Fibroblast of lung (primary cell): ENCODE measurements around the gene TICAM2. TPM values are rescaled to one million over a fixed set of nuclear protein-coding genes. Genes with fewer than 3 reads are reported as not detected.

ENCODE experiments used
- DNase-seq, 2 donors: peaks; one replicate each; pipeline versions ENCODE4 v3.0.0 to v3.0.0-alpha.2; 2010; ENCODE audit warnings: low read depth in 2 of 2
- H2AFZ ChIP-seq: 2 replicates; pipeline ENCODE4 v1.5.1; 2012; ENCODE audit warnings: low read length, control low read depth, inconsistent platforms
- H3K27ac ChIP-seq: 2 replicates; pipeline ENCODE4 v1.5.1; 2011; ENCODE audit warnings: low read length, control low read depth; ENCODE audit not compliant: insufficient read depth
- H3K27me3 ChIP-seq: 2 replicates; pipeline ENCODE4 v1.5.1; 2011; ENCODE audit warnings: mild to moderate bottlenecking, low read length; ENCODE audit not compliant: control insufficient read depth, insufficient read depth
- H3K36me3 ChIP-seq: 2 replicates; pipeline ENCODE4 v1.5.1; 2011; ENCODE audit warnings: low read length; ENCODE audit not compliant: control insufficient read depth, insufficient read depth
- H3K4me1 ChIP-seq: 2 replicates; pipeline ENCODE4 v1.5.1; 2011; ENCODE audit warnings: low read length; ENCODE audit not compliant: control insufficient read depth, insufficient read depth; ENCODE audit errors: extremely low read depth
- H3K4me2 ChIP-seq: 2 replicates; pipeline ENCODE4 v1.5.1; 2011; ENCODE audit warnings: low read length, control low read depth; ENCODE audit not compliant: insufficient read depth; ENCODE audit errors: extremely low read depth
- H3K4me3 ChIP-seq, 4 experiments: fragments of 200-600 bp in 1 of 4; sonication (generic) in 1 of 4; replicated peaks in 1 of 4; 2 replicates each; pipeline ENCODE4 v1.5.1; 2011 to 2016; ENCODE audit warnings: low read length in 4 of 4, low read depth in 3 of 4, mild to moderate bottlenecking in 3 of 4, control low read depth in 2 of 4, inconsistent platforms in 1 of 4, mixed read lengths in 1 of 4; ENCODE audit not compliant: insufficient read depth in 1 of 4; ENCODE audit errors: control extremely low read depth in 1 of 4
- H3K79me2 ChIP-seq: 2 replicates; pipeline ENCODE4 v1.5.1; 2012; ENCODE audit warnings: mild to moderate bottlenecking, low read length, inconsistent platforms; ENCODE audit not compliant: control insufficient read depth, insufficient read depth
- H3K9ac ChIP-seq: 2 replicates; pipeline ENCODE4 v1.5.1; 2011; ENCODE audit warnings: mild to moderate bottlenecking, low read length, control low read depth; ENCODE audit not compliant: insufficient read depth
- H3K9me3 ChIP-seq: 2 replicates; pipeline ENCODE4 v1.5.1; 2012; ENCODE audit warnings: low read depth, low read length; ENCODE audit not compliant: control insufficient read depth, insufficient read depth
- H4K20me1 ChIP-seq: 2 replicates; pipeline ENCODE4 v1.5.1; 2011; ENCODE audit warnings: low read length; ENCODE audit not compliant: control insufficient read depth, insufficient read depth; ENCODE audit errors: extremely low read depth
- EZH2 ChIP-seq: IDR thresholded peaks from 2 replicates; pipeline ENCODE4 v1.5.1; 2012; ENCODE audit warnings: low read length, control low read depth, mild to moderate bottlenecking; ENCODE audit errors: missing control alignments
- polyA plus RNA-seq, 2 donors: library from polyadenylated mRNA; depleted of rRNA in 1 of 2; stranded (reverse) in 1 of 2; unstranded in 1 of 2; fragments of >200 nt; gene quantifications; 2 replicates each; pipeline ENCODE4 v1.2.1, GENCODE V29; 2011 to 2012; ENCODE audit warnings: missing spikeins in 1 of 2
- total RNA-seq: library from RNA; depleted of rRNA; stranded (reverse); fragments of >200 nt; gene quantifications from 2 replicates; pipeline ENCODE4 v1.2.1, GENCODE V29; 2014
- TF ChIP-seq, protein P1 (sequence below), 2 donors: IDR thresholded peaks in 1 of 2; conservative IDR thresholded peaks in 1 of 2; 1 replicate in 1 of 2; 2 replicates in 1 of 2; pipeline ENCODE4 v1.5.1; 2011 to 2012; ENCODE audit warnings: low read length in 2 of 2, control low read depth in 1 of 2, inconsistent platforms in 1 of 2, low read depth in 1 of 2, mild to moderate bottlenecking in 1 of 2

TICAM2 gene
- total and polyA plus RNA-seq, 2 donors (not counting 1 experiment from before 2014, with no cell fraction given) = 8.8 to 10.3 TPM

DNA sequence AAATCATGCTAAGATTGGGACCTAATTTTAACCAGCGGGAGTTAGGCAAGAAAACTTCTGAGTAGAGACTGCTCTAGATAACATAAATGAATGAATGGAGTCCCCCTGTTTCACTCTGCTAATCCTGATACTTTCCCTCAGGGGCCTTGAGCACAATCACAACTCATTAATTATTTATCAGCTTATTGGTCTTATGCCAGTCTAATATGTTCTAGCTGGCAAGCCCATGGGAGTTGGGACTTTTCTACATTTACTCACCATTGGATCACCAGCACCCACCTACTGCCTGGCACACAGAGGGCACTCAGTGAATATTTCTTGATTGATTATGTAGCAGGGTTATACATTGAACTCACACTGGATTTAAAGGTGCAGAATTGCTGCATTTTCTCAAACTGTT, 37.1 kb upstream of the TICAM2 start:
- DNase-seq = no peak
- no peak overlapping the region for H3K9ac ChIP-seq
- no peaks in the 10 kb centered on the region for H3K36me3 ChIP-seq
- peaks cover 3% of the 10 kb centered on the region for H3K27me3 ChIP-seq
- H3K4me3 ChIP-seq = no peak overlapping the region
- H3K27ac ChIP-seq = no peak overlapping the region
- H2AFZ ChIP-seq = no peak overlapping the region
- H3K4me1 ChIP-seq = no peaks in the 10 kb centered on the region
- H3K9me3 ChIP-seq = no peaks in the 10 kb centered on the region
- no peaks in the 10 kb centered on the region for H3K79me2 ChIP-seq
- H4K20me1 ChIP-seq = no peaks in the 10 kb centered on the region
- TF ChIP-seq, protein P1, sequence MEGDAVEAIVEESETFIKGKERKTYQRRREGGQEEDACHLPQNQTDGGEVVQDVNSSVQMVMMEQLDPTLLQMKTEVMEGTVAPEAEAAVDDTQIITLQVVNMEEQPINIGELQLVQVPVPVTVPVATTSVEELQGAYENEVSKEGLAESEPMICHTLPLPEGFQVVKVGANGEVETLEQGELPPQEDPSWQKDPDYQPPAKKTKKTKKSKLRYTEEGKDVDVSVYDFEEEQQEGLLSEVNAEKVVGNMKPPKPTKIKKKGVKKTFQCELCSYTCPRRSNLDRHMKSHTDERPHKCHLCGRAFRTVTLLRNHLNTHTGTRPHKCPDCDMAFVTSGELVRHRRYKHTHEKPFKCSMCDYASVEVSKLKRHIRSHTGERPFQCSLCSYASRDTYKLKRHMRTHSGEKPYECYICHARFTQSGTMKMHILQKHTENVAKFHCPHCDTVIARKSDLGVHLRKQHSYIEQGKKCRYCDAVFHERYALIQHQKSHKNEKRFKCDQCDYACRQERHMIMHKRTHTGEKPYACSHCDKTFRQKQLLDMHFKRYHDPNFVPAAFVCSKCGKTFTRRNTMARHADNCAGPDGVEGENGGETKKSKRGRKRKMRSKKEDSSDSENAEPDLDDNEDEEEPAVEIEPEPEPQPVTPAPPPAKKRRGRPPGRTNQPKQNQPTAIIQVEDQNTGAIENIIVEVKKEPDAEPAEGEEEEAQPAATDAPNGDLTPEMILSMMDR (conservative IDR thresholded peaks at IDR 0.05 in 1 of 2, IDR thresholded peaks at IDR 0.05 in 1 of 2; ENCODE audit: low read depth in 1 of 2, low read length in 2 of 2) = no peak
- no peak for TF ChIP-seq EZH2
- H3K4me2 ChIP-seq = no peak overlapping the region

DNA sequence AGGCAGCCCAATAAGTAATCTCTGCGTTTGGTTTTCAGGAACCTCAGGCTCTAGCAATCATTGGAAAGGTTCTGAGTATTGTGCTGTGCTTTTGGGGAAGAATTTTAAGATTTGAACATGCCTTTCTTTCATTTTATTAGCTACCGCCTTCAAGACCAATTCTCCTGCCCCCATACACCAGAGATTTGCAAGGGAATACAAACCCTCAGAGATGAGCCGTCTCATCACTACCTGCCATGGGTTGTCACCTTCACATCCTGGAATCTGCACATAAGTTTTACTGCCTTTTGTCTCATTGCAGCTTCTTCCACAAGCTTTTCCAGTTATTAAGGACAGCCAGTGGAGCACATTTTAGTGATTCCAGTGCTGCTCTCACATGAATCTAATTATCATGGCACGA, 35.2 kb upstream of the TICAM2 start:
- no peaks in the 10 kb centered on the region for H3K79me2 ChIP-seq
- H3K9me3 ChIP-seq = no peaks in the 10 kb centered on the region
- H3K4me2 ChIP-seq = no peak overlapping the region
- no peaks in the 10 kb centered on the region for H4K20me1 ChIP-seq
- H3K4me3 ChIP-seq = no peak overlapping the region
- H3K27me3 ChIP-seq = peaks cover 3% of the 10 kb centered on the region
- TF ChIP-seq, protein P1 (conservative IDR thresholded peaks at IDR 0.05 in 1 of 2, IDR thresholded peaks at IDR 0.05 in 1 of 2; ENCODE audit: low read depth in 1 of 2, low read length in 2 of 2) = no peak
- no peak overlapping the region for H3K27ac ChIP-seq
- H3K36me3 ChIP-seq = no peaks in the 10 kb centered on the region
- no peak overlapping the region for H2AFZ ChIP-seq
- no peak overlapping the region for H3K9ac ChIP-seq
- H3K4me1 ChIP-seq = no peaks in the 10 kb centered on the region
- DNase-seq = no peak

DNA sequence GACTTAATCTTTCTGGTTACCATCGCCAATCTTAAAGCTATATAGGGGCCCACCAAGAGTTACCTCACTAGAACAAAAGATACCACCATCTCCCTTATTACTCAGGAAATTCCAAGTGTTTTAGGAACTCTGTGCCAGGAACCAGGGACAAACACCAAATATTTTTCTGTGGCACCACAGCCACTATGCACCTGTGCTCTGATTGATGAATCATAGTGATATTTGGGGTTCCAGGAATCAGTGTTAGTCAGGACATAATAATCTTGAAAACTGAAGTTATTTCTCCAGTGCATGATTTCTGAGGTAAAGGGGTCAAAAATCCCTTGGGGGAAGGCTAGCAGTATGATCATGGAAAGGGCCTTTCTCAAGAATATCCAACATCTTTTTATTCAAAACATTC, 33.7 kb upstream of the TICAM2 start:
- H3K4me3 ChIP-seq = no peak overlapping the region
- no peaks in the 10 kb centered on the region for H3K9me3 ChIP-seq
- no peak overlapping the region for H3K27ac ChIP-seq
- H2AFZ ChIP-seq = no peak overlapping the region
- no peaks in the 10 kb centered on the region for H4K20me1 ChIP-seq
- no peak for TF ChIP-seq EZH2
- TF ChIP-seq, protein P1 (conservative IDR thresholded peaks at IDR 0.05 in 1 of 2, IDR thresholded peaks at IDR 0.05 in 1 of 2; ENCODE audit: low read depth in 1 of 2, low read length in 2 of 2) = no peak
- H3K4me1 ChIP-seq = no peaks in the 10 kb centered on the region
- H3K36me3 ChIP-seq = no peaks in the 10 kb centered on the region
- H3K27me3 ChIP-seq = peaks cover 3% of the 10 kb centered on the region
- H3K4me2 ChIP-seq = no peak overlapping the region
- no peaks in the 10 kb centered on the region for H3K79me2 ChIP-seq
- H3K9ac ChIP-seq = no peak overlapping the region
- DNase-seq = no peak
